ENCODE results near the gene ANAPC4.

DNA sequence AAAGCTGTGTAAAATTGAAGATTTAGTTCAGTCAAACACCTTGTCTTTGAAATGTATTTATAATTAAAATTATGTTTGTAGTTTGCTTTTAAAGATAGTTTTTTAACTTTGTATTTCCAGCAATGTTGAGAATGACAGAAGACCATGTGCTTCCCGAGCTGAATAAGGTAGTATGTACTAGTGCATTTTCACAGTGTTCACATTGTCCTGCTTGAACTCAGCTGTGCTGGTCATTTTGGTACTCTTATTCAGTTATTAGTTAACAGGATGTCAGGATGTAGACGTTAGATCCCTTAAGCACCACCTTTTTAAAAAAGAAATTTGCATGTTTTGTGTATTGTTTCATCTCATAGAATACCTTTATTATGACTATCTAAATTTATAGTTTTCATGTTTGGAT is 28.4 kb downstream of the ANAPC4 start:
- TF ChIP-seq POLR2A (IDR thresholded peaks at IDR 0.05; ENCODE audit: low read length) = no peak
- no peak for TF ChIP-seq GATA1 (IDR thresholded peaks at IDR 0.05; ENCODE audit: low read depth, low read length)
